GM21717 (cell line): ENCODE measurements around the gene ATAD3B.

ENCODE experiments used
- ATAC-seq: cut with Tn5 transposase; IDR thresholded peaks from one replicate; pipeline ENCODE4 v1.9.1; 2021; ENCODE audit warnings: mild to moderate bottlenecking, moderate library complexity; ENCODE audit not compliant: unreplicated experiment

ATAD3B gene

DNA sequence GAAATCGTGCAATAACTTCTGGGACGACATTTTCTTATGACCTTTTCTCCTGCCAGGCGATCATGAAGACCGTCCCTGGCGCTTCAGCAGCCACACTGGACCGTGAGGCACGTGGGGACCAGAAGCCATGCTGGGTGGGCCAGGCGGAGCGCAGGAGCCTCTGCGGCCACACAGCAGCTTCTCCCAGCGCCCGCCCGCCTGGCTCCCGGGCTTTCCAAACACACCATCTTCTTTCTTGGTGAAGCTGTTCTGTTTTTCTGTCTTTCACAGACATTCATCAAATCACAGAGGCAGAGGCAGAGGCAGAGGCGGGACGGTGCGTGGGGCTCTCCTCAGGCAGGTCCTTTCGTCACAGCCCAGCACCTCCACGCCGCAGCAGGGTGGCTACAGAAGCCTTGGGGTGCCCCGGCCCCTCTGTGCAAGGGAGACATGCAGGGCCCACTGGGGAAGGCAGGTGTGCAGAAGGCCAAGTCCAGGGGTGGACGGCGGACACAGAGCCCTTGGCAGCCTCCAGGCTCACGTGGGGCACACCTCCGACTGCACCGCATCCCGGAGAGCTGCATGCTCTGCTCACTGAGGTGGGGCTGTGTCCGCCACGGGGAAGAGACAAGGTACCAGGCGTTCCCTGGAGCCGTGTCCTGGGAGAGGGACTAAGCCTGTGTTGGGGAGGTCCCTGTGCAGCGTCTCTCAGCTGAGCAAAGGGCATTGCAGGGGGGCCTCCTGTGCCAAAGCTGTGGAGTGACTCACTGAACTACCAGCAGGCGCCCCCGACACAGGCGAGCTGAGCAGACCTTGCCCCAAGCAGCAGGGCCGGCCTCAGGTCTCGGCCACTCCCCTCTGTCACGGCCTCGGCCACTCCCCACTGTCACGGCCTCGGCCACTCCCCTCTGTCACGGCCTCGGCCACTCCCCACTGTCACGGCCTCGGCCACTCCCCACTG is 71.5 kb downstream of the ATAD3B start:
- no peak for ATAC-seq

DNA sequence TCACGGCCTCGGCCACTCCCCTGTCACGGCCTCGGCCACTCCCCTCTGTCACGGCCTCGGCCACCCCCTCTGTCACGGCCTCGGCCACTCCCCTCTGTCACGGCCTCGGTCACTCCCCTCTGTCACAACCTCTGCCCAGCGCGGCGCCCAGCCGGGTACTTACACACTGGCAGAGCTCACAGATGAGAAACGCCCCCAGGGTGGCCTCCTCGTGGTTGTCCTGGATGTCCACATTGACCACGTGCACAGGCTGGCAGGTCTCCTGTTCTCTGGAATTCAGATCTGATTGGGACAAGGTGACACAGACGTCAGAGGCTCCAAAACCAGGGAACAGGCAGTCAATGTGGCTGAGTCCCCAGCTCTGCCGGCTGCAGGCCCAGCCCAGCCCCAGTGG is 72.1 kb downstream of the ATAD3B start:
- no peak for ATAC-seq

DNA sequence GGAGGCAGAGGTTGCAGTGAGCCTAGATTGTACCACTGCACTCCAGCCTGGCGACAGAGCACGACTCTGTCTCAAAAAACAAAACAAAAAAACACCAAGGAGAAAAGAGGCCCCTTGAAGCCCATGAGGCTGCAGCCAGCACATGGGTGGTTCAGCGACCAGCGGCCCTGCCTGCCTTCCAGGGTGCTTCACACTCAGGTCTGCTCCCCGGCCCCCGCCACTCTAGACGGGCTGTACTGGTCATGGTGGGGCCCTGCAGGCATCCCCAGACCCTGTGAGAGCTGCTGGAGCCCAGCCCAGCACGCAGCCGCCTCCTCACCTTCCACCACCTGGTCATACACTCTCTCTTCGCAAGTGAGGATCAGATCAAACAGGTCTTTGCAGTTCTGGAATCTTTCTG is 73.0 kb downstream of the ATAD3B start:
- ATAC-seq: no peak
